HUES48 (cell line): ENCODE results near the gene FLNB.

Source experiments
- H3K27ac ChIP-seq: one replicate; pipeline ENCODE4 v1.7.0; 2013; ENCODE audit warnings: low read depth, low read length, inconsistent platforms
- H3K27me3 ChIP-seq: 2 replicates; pipeline ENCODE4 v1.6.1; 2013; ENCODE audit warnings: mild to moderate bottlenecking, low read length; ENCODE audit not compliant: control insufficient read depth, insufficient read depth
- H3K36me3 ChIP-seq: 2 replicates; pipeline ENCODE4 v1.6.1; 2013; ENCODE audit warnings: low read length; ENCODE audit not compliant: control insufficient read depth, insufficient read depth
- H3K4me1 ChIP-seq: 2 replicates; pipeline ENCODE4 v1.6.1; 2013; ENCODE audit warnings: mild to moderate bottlenecking, low read length; ENCODE audit not compliant: control insufficient read depth, insufficient read depth
- H3K4me3 ChIP-seq: 2 replicates; pipeline ENCODE4 v1.5.1; 2013; ENCODE audit warnings: mild to moderate bottlenecking, low read depth, low read length
- H3K9ac ChIP-seq: 2 replicates; pipeline ENCODE4 v1.6.1; 2013; ENCODE audit warnings: mild to moderate bottlenecking, low read depth, low read length, moderate library complexity
- H3K9me3 ChIP-seq: 2 replicates; pipeline ENCODE4 v1.6.1; 2013; ENCODE audit warnings: low read length; ENCODE audit not compliant: control insufficient read depth, insufficient read depth

Gene FLNB

GRCh38 chr3:58023531-58023930 is 15.3 kb downstream of the FLNB start:
- H3K9me3 ChIP-seq: no peaks in the 10 kb centered on the region
- H3K27ac ChIP-seq: no peak overlapping the region
- no peak overlapping the region for H3K9ac ChIP-seq
- no peak overlapping the region for H3K4me3 ChIP-seq
- H3K27me3 ChIP-seq: no peaks in the 10 kb centered on the region
- H3K36me3 ChIP-seq: no peaks in the 10 kb centered on the region
- H3K4me1 ChIP-seq: peaks cover 67% of the 10 kb centered on the region

GRCh38 chr3:58025406-58025805 is 17.2 kb downstream of the FLNB start:
- H3K27me3 ChIP-seq: no peaks in the 10 kb centered on the region
- H3K4me3 ChIP-seq: no peak overlapping the region
- peaks cover 63% of the 10 kb centered on the region for H3K4me1 ChIP-seq
- no peaks in the 10 kb centered on the region for H3K9me3 ChIP-seq
- H3K9ac ChIP-seq: no peak overlapping the region
- no peaks in the 10 kb centered on the region for H3K36me3 ChIP-seq
- H3K27ac ChIP-seq: peak overlapping the region; percentile 6

GRCh38 chr3:58025837-58026569 is 17.8 kb downstream of the FLNB start:
- Histone ChIP-seq H3K4me1 (peaks cover 57% of the 10 kb centered on the region), H3K27me3 (no peaks in the 10 kb centered on the region), H3K9me3 (no peaks in the 10 kb centered on the region), H3K27ac (peak overlapping the region; percentile 6), H3K36me3 (no peaks in the 10 kb centered on the region), H3K4me3 (no peak overlapping the region), H3K9ac (no peak overlapping the region)

GRCh38 chr3:58026598-58026997 is 18.4 kb downstream of the FLNB start:
- Histone ChIP-seq H3K4me3 (no peak overlapping the region), H3K4me1 (peaks cover 52% of the 10 kb centered on the region), H3K27me3 (no peaks in the 10 kb centered on the region), H3K9me3 (no peaks in the 10 kb centered on the region), H3K36me3 (no peaks in the 10 kb centered on the region), H3K9ac (no peak overlapping the region), H3K27ac (no peak overlapping the region)

GRCh38 chr3:58027704-58028317 is 19.6 kb downstream of the FLNB start:
- Histone ChIP-seq H3K9ac (no peak overlapping the region), H3K9me3 (no peaks in the 10 kb centered on the region), H3K27me3 (no peaks in the 10 kb centered on the region), H3K4me3 (no peak overlapping the region), H3K4me1 (peaks cover 48% of the 10 kb centered on the region), H3K27ac (peak overlapping the region; percentile 6), H3K36me3 (no peaks in the 10 kb centered on the region)

GRCh38 chr3:58028902-58029301 is 20.7 kb downstream of the FLNB start:
- H3K4me1 ChIP-seq: peaks cover 48% of the 10 kb centered on the region
- no peak overlapping the region for H3K27ac ChIP-seq
- H3K4me3 ChIP-seq: no peak overlapping the region
- no peak overlapping the region for H3K9ac ChIP-seq
- no peaks in the 10 kb centered on the region for H3K27me3 ChIP-seq
- no peaks in the 10 kb centered on the region for H3K9me3 ChIP-seq
- no peaks in the 10 kb centered on the region for H3K36me3 ChIP-seq

- no peaks in the 10 kb centered on the region for H3K27me3 ChIP-seq
- no peak overlapping the region for H3K9ac ChIP-seq
- H3K27ac ChIP-seq: no peak overlapping the region
- H3K9me3 ChIP-seq: no peaks in the 10 kb centered on the region
- H3K4me3 ChIP-seq: no peak overlapping the region
- H3K36me3 ChIP-seq: no peaks in the 10 kb centered on the region
- H3K4me1 ChIP-seq: peaks cover 55% of the 10 kb centered on the region
These were observed 21.8 kb downstream of the FLNB start for GRCh38 chr3:58029842-58030584.

- no peaks in the 10 kb centered on the region for H3K9me3 ChIP-seq
- 0 out of 2 replicates have a peak overlapping the region, but pooled peaks have one; percentile 16 for H3K9ac ChIP-seq
- H3K27ac ChIP-seq: peak overlapping the region; percentile 39
- no peaks in the 10 kb centered on the region for H3K36me3 ChIP-seq
- no peak overlapping the region for H3K4me3 ChIP-seq
- no peaks in the 10 kb centered on the region for H3K27me3 ChIP-seq
- H3K4me1 ChIP-seq: peaks cover 52% of the 10 kb centered on the region
These were observed 24.0 kb downstream of the FLNB start for GRCh38 chr3:58032186-58032585.

GRCh38 chr3:58034738-58035523 is 26.7 kb downstream of the FLNB start:
- H3K27ac ChIP-seq: peak overlapping the region; percentile 47
- peaks cover 52% of the 10 kb centered on the region for H3K4me1 ChIP-seq
- H3K9ac ChIP-seq: no peak overlapping the region
- H3K9me3 ChIP-seq: no peaks in the 10 kb centered on the region
- H3K27me3 ChIP-seq: no peaks in the 10 kb centered on the region
- H3K4me3 ChIP-seq: no peak overlapping the region
- no peaks in the 10 kb centered on the region for H3K36me3 ChIP-seq

GRCh38 chr3:58035524-58036255 is 27.5 kb downstream of the FLNB start:
- peak overlapping the region; percentile 75 for H3K27ac ChIP-seq
- no peaks in the 10 kb centered on the region for H3K27me3 ChIP-seq
- H3K4me3 ChIP-seq: no peak overlapping the region
- H3K36me3 ChIP-seq: no peaks in the 10 kb centered on the region
- no peak overlapping the region for H3K9ac ChIP-seq
- H3K4me1 ChIP-seq: peaks cover 56% of the 10 kb centered on the region
- H3K9me3 ChIP-seq: no peaks in the 10 kb centered on the region
